Measurements from ENCODE around the gene CSK.

CSK gene

GRCh38 chr15:74829486-74829885 lies 47.6 kb downstream of the CSK start:
- no peak for TF ChIP-seq CTCF (IDR thresholded peaks at IDR 0.05)

GRCh38 chr15:74829991-74830390 lies 48.1 kb downstream of the CSK start:
- no peak for TF ChIP-seq CTCF (IDR thresholded peaks at IDR 0.05)

GRCh38 chr15:74830868-74831267 lies 49.0 kb downstream of the CSK start:
- TF ChIP-seq CTCF (IDR thresholded peaks at IDR 0.05), result no peak

- TF ChIP-seq CTCF (IDR thresholded peaks at IDR 0.05), result no peak
Measured at GRCh38 chr15:74831813-74832495, 50.1 kb downstream of the CSK start.

- no peak for TF ChIP-seq CTCF (IDR thresholded peaks at IDR 0.05)
Measured at GRCh38 chr15:74832826-74833225, 50.9 kb downstream of the CSK start.

- no peak for TF ChIP-seq CTCF (IDR thresholded peaks at IDR 0.05)
Measured at GRCh38 chr15:74833376-74834107, 51.7 kb downstream of the CSK start.

- peak; percentile 92 for TF ChIP-seq CTCF (IDR thresholded peaks at IDR 0.05)
Measured at GRCh38 chr15:74835312-74835823, 53.5 kb downstream of the CSK start.
